Right lobe of liver (tissue), 6 donors: ENCODE data around the gene SDK1. TPM values are rescaled to one million over a fixed set of nuclear protein-coding genes. Genes with fewer than 3 reads are reported as not detected.

Experiments
- ATAC-seq, 4 donors: fragments of 200-7000 bp; cut with Tn5 transposase; one replicate each; pipeline ENCODE4 v1.9.1; 2020; ENCODE audit warnings: mild to moderate bottlenecking in 4 of 4, moderate library complexity in 4 of 4
- DNase-seq, 3 donors: peaks; one replicate each; pipeline ENCODE4 v3.0.0-alpha.2; 2020
- H3K27ac ChIP-seq, 3 donors: fragments of 200-600 bp; one replicate each; pipeline ENCODE4 v1.8.0; 2022
- H3K27me3 ChIP-seq, 2 donors: fragments of 200-600 bp; one replicate each; pipeline ENCODE4 v1.8.0; 2022
- H3K36me3 ChIP-seq, 4 donors: fragments of 200-600 bp; sonication (generic) in 1 of 4; one replicate each; pipeline versions ENCODE4 v1.5.1 to v1.8.0; 2017 to 2022; ENCODE audit warnings: control low read depth in 1 of 4
- H3K4me1 ChIP-seq, 4 donors: fragments of 200-600 bp; sonication (generic) in 1 of 4; one replicate each; pipeline versions ENCODE4 v1.5.1 to v1.8.0; 2017 to 2022; ENCODE audit warnings: control low read depth in 1 of 4
- H3K4me3 ChIP-seq, 3 donors: fragments of 200-600 bp; one replicate each; pipeline ENCODE4 v1.8.0; 2022
- H3K9me3 ChIP-seq, 4 donors: fragments of 200-600 bp; sonication (generic) in 1 of 4; one replicate each; pipeline versions ENCODE4 v1.5.1 to v1.8.0; 2017 to 2022; ENCODE audit warnings: control low read depth in 1 of 4
- POLR2A ChIP-seq: fragments of 450-650 bp; IDR thresholded peaks from one replicate; pipeline ENCODE4 v1.6.1; 2017; ENCODE audit warnings: antibody characterized with exemption, mild to moderate bottlenecking
- WGBS: methylation state at CpG from one replicate; pipeline ENCODE4 v1.1.6; 2018; ENCODE audit warnings: low coverage, low lambda C conversion rate; ENCODE audit not compliant: insufficient coverage; ENCODE audit errors: missing lambda C conversion rate; 5-methylcytosine and 5-hydroxymethylcytosine counted together
- intact Hi-C, 2 donors: fragments of 100-400 bp; cut with DNase I; formaldehyde crosslinking; loops; one replicate each; pipeline versions ENCODE4 v1.11.2 to v1.14.1; 2022
- total RNA-seq, 6 experiments: library from RNA; depleted of rRNA in 2 of 6; stranded (reverse); fragments of >200 nt in 2 of 6; fragmentation: NEBNext Ultra II Directional in 3 of 6; extraction: Animal tissue kit (Norgen Biotek cat#: 25700) in 3 of 6; gene quantifications; one replicate each; pipeline versions ENCODE4 v1.1.0 to v1.2.4, GENCODE V29; 2016 to 2023
- TF ChIP-seq, protein P1 (sequence below), 4 donors: fragments of 200-600 bp in 3 of 4; fragments of 450-650 bp in 1 of 4; IDR thresholded peaks; one replicate each; pipeline versions ENCODE4 v1.5.1 to v1.8.0; 2016 to 2022; ENCODE audit warnings: antibody characterized with exemption in 4 of 4, mild to moderate bottlenecking in 2 of 4
- donor health status: DM: no; HTN: yes; CAD: no.
- donor health status: DM: no; HTN: no; CAD: no.
- donor health status: DM: no; HTN: no; CAD: no.
- donor health status: DM: no; HTN: yes; CAD: no.
- donor health status: DM: no; HTN: yes; CAD: no.

Gene SDK1
- total RNA-seq, 6 experiments from 2014 or later = 0.07 to 1.4 (median 0.65) TPM

GRCh38 chr7:4154882-4155535, 854.0 kb downstream of the SDK1 start:
- no peak for ATAC-seq
- no peak for DNase-seq
- TF ChIP-seq, protein P1, sequence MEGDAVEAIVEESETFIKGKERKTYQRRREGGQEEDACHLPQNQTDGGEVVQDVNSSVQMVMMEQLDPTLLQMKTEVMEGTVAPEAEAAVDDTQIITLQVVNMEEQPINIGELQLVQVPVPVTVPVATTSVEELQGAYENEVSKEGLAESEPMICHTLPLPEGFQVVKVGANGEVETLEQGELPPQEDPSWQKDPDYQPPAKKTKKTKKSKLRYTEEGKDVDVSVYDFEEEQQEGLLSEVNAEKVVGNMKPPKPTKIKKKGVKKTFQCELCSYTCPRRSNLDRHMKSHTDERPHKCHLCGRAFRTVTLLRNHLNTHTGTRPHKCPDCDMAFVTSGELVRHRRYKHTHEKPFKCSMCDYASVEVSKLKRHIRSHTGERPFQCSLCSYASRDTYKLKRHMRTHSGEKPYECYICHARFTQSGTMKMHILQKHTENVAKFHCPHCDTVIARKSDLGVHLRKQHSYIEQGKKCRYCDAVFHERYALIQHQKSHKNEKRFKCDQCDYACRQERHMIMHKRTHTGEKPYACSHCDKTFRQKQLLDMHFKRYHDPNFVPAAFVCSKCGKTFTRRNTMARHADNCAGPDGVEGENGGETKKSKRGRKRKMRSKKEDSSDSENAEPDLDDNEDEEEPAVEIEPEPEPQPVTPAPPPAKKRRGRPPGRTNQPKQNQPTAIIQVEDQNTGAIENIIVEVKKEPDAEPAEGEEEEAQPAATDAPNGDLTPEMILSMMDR (IDR thresholded peaks at IDR 0.05) = no peak
- TF ChIP-seq POLR2A = no peak
- intact Hi-C loops = no loop called here
- no peak overlapping the region for H3K27ac ChIP-seq
- H3K36me3 ChIP-seq = no peaks in the 10 kb centered on the region
- no peak overlapping the region for H3K4me3 ChIP-seq
- H3K9me3 ChIP-seq = no peaks in the 10 kb centered on the region
- H3K27me3 ChIP-seq = no peaks in the 10 kb centered on the region
- 57% methylated on average over 6 of the region's 12 CpGs for WGBS
- peaks cover 0 to 8% (median 2%) of the 10 kb centered on the region in 4 donors for H3K4me1 ChIP-seq

- intact Hi-C loops = no loop called here
- WGBS = 27% methylated on average over 4 of the region's 5 CpGs
- no peak overlapping the region for H3K4me3 ChIP-seq
- peaks cover 0 to 8% (median 2%) of the 10 kb centered on the region in 4 donors for H3K4me1 ChIP-seq
- DNase-seq (no peak), ATAC-seq (peak; percentile 39 to 73 (median 60))
- H3K9me3 ChIP-seq = no peaks in the 10 kb centered on the region
- TF ChIP-seq POLR2A = no peak
- TF ChIP-seq, protein P1 (IDR thresholded peaks at IDR 0.05) = no peak
- H3K36me3 ChIP-seq = no peaks in the 10 kb centered on the region
- no peak overlapping the region for H3K27ac ChIP-seq
- H3K27me3 ChIP-seq = no peaks in the 10 kb centered on the region
Observed at GRCh38 chr7:4156190-4156589, 855.1 kb downstream of the SDK1 start.

- intact Hi-C loops = no loop called here
- Histone ChIP-seq H3K4me1 (peaks cover 0 to 8% (median 2%) of the 10 kb centered on the region in 4 donors), H3K9me3 (no peaks in the 10 kb centered on the region), H3K36me3 (no peaks in the 10 kb centered on the region), H3K27me3 (no peaks in the 10 kb centered on the region), H3K4me3 (no peak overlapping the region), H3K27ac (no peak overlapping the region)
- DNase-seq (no peak), ATAC-seq (no peak)
- WGBS = 69% methylated on average over 6 of the region's 10 CpGs
- no peak for TF ChIP-seq POLR2A
- TF ChIP-seq, protein P1 (IDR thresholded peaks at IDR 0.05) = no peak
Observed at GRCh38 chr7:4157651-4158050, 856.6 kb downstream of the SDK1 start.

- ATAC-seq (no peak), DNase-seq (no peak)
- Histone ChIP-seq H3K4me3 (no peak overlapping the region), H3K36me3 (no peaks in the 10 kb centered on the region), H3K27me3 (no peaks in the 10 kb centered on the region), H3K4me1 (peaks cover 0 to 8% (median 2%) of the 10 kb centered on the region in 4 donors), H3K27ac (no peak overlapping the region), H3K9me3 (no peaks in the 10 kb centered on the region)
- intact Hi-C loops = no loop called here
- WGBS = 88% methylated on average over 16 of the region's 27 CpGs
- TF ChIP-seq, protein P1 (IDR thresholded peaks at IDR 0.05) = no peak
- TF ChIP-seq POLR2A = no peak
Observed at GRCh38 chr7:4158441-4159153, 857.5 kb downstream of the SDK1 start.
